GM12801 (cell line): ENCODE data around the gene LMX1A.

Experiments used
- TF ChIP-seq, protein P1 (sequence below): IDR thresholded peaks from one replicate; pipeline ENCODE4 v1.5.1; 2011; ENCODE audit warnings: control low read depth; ENCODE audit not compliant: insufficient read length; ENCODE audit errors: extremely low read depth

Gene LMX1A

DNA sequence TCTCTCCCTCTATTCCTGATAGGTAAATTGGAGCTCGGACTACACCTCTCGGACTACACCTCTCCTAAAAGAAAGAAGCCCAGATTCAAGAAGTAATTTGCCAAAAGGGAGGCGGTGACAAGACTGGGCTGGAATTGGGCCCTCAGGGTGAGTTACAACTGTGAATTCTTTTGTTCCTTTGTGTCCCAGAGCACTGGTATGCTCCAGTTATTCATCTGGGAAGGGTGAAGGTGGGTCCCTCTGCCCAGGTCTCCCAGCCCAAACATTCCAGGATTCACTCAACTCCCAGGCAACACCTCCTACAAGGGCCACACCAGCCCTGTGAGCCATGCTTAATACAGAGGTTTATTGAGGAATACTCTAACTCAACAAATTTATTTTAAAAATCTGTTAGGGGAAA, 69.2 kb downstream of the LMX1A start:
- TF ChIP-seq, protein P1, sequence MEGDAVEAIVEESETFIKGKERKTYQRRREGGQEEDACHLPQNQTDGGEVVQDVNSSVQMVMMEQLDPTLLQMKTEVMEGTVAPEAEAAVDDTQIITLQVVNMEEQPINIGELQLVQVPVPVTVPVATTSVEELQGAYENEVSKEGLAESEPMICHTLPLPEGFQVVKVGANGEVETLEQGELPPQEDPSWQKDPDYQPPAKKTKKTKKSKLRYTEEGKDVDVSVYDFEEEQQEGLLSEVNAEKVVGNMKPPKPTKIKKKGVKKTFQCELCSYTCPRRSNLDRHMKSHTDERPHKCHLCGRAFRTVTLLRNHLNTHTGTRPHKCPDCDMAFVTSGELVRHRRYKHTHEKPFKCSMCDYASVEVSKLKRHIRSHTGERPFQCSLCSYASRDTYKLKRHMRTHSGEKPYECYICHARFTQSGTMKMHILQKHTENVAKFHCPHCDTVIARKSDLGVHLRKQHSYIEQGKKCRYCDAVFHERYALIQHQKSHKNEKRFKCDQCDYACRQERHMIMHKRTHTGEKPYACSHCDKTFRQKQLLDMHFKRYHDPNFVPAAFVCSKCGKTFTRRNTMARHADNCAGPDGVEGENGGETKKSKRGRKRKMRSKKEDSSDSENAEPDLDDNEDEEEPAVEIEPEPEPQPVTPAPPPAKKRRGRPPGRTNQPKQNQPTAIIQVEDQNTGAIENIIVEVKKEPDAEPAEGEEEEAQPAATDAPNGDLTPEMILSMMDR = no peak

DNA sequence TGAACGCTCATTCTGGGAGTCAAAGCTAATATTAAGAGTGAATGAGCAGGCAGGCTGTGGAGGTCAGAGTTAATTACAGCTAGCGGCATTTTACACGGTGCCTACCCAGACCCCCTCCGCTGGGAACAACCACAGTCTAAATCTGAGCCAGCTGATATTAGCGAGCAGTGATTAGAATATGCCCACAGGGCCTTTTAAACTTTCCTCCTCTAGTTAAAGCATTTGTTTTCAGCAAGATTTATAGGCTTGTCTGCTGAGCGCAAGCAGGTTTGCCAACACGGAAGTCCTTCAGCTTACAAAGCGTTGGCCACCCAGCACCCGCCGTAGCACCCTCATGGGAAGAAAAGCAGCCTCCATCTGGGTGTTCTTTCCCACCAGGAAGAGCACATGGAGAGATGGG, 72.1 kb downstream of the LMX1A start:
- TF ChIP-seq, protein P1 = no peak

DNA sequence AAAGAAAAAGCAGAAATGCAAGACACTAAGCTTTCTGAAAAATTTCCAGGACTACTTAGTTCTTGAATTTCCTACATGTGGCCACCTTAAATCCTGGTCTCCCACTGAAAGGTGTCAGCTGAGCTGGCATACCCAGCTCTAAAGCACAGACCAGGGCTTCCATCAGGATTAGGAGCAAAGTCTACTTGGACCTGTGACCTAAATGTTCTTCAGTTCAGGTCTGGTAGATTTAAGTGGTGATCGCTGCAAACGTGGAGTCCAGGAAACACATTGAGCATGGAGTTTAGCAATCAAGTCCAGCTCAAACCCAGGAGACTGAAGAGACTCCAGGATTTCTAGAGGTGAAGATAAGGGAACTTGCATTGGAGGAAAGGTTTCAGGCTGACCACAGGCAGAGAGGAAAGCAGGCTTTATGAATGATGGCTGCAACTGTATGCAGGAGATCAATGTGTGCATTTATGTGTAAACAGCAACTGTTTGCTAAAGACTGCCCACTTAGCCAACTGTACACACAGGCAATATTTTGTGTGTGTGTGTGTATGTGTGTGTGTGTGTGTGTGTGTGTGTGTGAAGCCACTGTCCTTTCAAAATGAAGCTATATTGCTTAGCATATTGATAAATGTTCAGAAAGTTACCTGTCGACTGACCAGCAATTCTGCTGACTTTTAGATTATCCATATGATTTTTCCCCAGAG, 75.2 kb downstream of the LMX1A start:
- TF ChIP-seq, protein P1 = no peak

DNA sequence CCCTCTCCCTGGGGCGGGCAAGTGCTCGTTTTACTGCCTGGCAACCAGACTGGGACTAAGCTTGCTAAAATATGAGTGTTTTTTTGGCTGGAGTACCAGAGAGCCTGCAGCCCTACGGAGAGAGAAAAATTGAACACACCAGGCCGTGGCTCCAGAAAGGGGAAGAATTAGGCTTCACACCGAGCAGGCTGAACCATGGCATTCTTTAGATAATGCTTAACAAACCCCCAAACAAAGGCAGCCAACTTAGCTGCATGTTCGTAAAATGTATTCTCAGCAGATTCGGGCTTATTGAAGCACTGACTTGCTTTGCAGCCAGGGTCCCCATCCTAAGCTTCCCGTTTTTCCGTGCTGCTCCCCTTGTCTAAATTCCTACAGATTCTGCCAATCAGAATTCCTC, 76.6 kb downstream of the LMX1A start:
- TF ChIP-seq, protein P1 = no peak

DNA sequence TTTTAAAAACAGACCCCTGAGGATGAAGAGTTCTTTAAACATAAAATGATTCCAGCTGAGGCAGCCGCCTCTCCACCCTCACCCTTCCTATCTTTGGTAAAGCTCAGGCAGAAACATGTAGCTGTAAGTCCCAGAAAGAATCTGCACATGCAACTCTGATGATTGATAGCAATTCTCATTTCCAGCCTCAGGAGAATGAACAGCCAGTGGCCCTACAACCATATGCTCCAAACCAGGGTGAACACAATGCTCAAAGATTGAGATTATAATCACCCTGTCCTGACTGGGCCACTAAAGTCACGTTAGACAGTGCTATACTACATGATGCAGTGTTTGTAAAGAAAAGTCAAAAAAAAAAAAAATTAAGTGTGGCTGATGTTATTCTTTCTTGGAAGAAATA, 80.2 kb downstream of the LMX1A start:
- TF ChIP-seq, protein P1 = no peak

DNA sequence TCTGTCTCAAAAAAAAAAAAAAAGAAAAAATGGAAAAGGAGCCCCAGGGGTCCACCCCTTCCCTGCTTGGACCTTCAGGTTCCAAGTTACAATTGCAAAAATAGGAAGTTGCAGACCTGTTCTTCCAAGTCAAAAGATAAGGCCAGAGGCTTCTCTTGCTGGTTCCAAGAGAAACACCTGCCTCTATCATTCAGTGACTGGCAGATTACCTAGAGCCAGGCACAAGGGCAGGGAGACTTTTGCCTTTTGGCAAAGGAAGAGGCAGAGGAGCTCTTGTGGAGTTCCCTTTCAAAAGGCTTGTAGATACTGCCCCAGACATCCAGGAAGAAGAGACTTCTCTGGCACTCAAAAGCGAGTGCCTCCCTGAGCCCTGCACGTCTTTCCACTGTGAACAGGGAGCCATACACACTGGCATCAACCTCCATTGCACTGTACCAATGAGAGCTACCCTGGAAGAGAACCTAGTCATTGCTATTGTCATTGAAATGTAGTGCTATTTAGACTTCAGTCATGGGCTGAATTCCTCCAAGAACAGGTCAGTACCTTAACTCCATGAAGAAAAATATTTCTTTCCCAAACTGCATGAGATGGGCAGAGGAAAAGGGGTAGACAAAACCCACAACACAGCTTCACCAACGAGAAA, 91.2 kb downstream of the LMX1A start:
- TF ChIP-seq, protein P1 = no peak

DNA sequence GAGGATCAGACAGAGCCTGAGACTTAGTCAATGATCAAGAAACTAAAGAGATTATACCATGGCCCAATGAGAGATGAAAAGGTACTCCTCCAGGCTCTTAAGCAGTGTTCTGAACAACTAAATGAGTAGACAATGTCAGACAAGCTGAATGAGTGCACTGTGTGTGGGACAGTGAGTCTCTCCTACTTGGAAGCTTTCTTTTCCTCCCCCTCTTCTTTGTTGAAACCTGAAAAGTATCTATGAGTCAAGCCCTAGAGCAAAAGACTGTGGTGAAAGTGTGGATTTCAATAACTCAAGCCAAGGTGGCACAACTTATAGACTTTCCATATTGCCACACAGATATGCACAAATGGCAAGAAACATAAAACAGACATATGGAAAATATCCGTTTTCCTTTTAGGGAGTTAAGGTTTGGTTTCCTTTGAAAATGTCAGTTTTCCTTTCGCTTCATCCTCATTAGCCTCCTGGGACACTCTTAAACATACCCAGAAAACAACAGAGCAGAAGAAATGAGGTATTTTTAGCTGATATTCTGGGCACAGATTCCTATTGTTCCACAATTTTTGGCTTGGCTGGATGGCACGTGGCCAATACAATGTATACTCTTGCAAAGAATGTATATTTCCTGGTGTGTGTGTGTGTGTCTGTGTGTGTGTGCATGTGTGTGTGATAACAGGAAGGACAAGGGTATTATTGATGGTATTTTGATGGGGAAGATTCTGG, 96.6 kb downstream of the LMX1A start:
- TF ChIP-seq, protein P1 = no peak
